HepG2 (cell line): Measurements from ENCODE around the gene TLE7. TPM values are rescaled to one million over a fixed set of nuclear protein-coding genes. Genes with fewer than 3 reads are reported as not detected.

ENCODE experiments used
- ATF7 ChIP-seq, 2 experiments: fragments of 450-650 bp in 1 of 2; sonication (generic) in 1 of 2; formaldehyde crosslinking in 1 of 2; IDR thresholded peaks; 2 replicates each; pipeline versions ENCODE4 v1.4.0 to v1.6.1; 2016 to 2020; ENCODE audit warnings: antibody characterized with exemption in 1 of 2, mild to moderate bottlenecking in 1 of 2, missing genetic modification reagents in 1 of 2
- DZIP1 ChIP-seq: sonication (generic); formaldehyde crosslinking; IDR thresholded peaks from 2 replicates; pipeline ENCODE4 v1.5.0; 2020; ENCODE audit warnings: mild to moderate bottlenecking, missing genetic modification reagents
- ETS1 ChIP-seq: sonication (generic); formaldehyde crosslinking; IDR thresholded peaks from 2 replicates; pipeline ENCODE4 v1.4.0; 2020; ENCODE audit warnings: missing genetic modification reagents
- FOXJ3 ChIP-seq: sonication (generic); formaldehyde crosslinking; IDR thresholded peaks from 2 replicates; pipeline ENCODE4 v1.4.0; 2020; ENCODE audit warnings: missing genetic modification reagents, mild to moderate bottlenecking, borderline replicate concordance
- IRF9 ChIP-seq: sonication (generic); formaldehyde crosslinking; IDR thresholded peaks from 2 replicates; pipeline ENCODE4 v1.8.0; 2022; ENCODE audit warnings: missing genetic modification reagents, mild to moderate bottlenecking, borderline replicate concordance
- NFAT5 ChIP-seq: sonication (generic); formaldehyde crosslinking; IDR thresholded peaks from 2 replicates; pipeline ENCODE4 v1.4.0; 2020; ENCODE audit warnings: missing genetic modification reagents
- NR2C2 ChIP-seq: sonication (generic); formaldehyde crosslinking; IDR thresholded peaks from 2 replicates; pipeline ENCODE4 v1.4.0; 2020; ENCODE audit warnings: missing genetic modification reagents, mild to moderate bottlenecking, moderate library complexity, borderline replicate concordance
- POGZ ChIP-seq: sonication (generic); formaldehyde crosslinking; IDR thresholded peaks from 2 replicates; pipeline ENCODE4 v1.4.0; 2020; ENCODE audit warnings: mild to moderate bottlenecking, missing genetic modification reagents
- SIX1 ChIP-seq: sonication (generic); formaldehyde crosslinking; IDR thresholded peaks from 2 replicates; pipeline ENCODE4 v1.4.0; 2020; ENCODE audit warnings: missing genetic modification reagents, borderline replicate concordance
- SMAD3 ChIP-seq: sonication (generic); formaldehyde crosslinking; IDR thresholded peaks from 2 replicates; pipeline ENCODE4 v1.4.0; 2020; ENCODE audit warnings: missing genetic modification reagents
- SRSF1 ChIP-seq: fragments of 200-400 bp; formaldehyde crosslinking; optimal IDR thresholded peaks from 2 replicates; pipeline ENCODE3; 2017; ENCODE audit warnings: mild to moderate bottlenecking, low read depth, low read length, moderate library complexity
- XBP1 ChIP-seq: sonication (generic); formaldehyde crosslinking; IDR thresholded peaks from 2 replicates; pipeline ENCODE4 v1.5.0; 2020; ENCODE audit warnings: missing genetic modification reagents
- ZC3H4 ChIP-seq: sonication (generic); formaldehyde crosslinking; IDR thresholded peaks from 2 replicates; pipeline ENCODE4 v1.4.0; 2020; ENCODE audit warnings: missing genetic modification reagents, borderline replicate concordance
- ZNF143 ChIP-seq: sonication (generic); formaldehyde crosslinking; IDR thresholded peaks from 2 replicates; pipeline ENCODE4 v1.4.0; 2020; ENCODE audit warnings: missing genetic modification reagents
- ZNF274 ChIP-seq: sonication (generic); formaldehyde crosslinking; IDR thresholded peaks from 2 replicates; pipeline ENCODE4 v1.5.1; 2020; ENCODE audit warnings: mild to moderate bottlenecking, missing genetic modification reagents
- ZNF350 ChIP-seq: sonication (generic); formaldehyde crosslinking; IDR thresholded peaks from 2 replicates; pipeline ENCODE4 v1.4.0; 2020; ENCODE audit warnings: mild to moderate bottlenecking, low read depth, missing genetic modification reagents, borderline replicate concordance
- ZNF510 ChIP-seq: sonication (generic); formaldehyde crosslinking; IDR thresholded peaks from 2 replicates; pipeline ENCODE4 v1.4.0; 2020; ENCODE audit warnings: low read depth, mild to moderate bottlenecking, missing genetic modification reagents
- ZNF660 ChIP-seq: sonication (generic); formaldehyde crosslinking; IDR thresholded peaks from 2 replicates; pipeline ENCODE4 v1.5.1; 2020; ENCODE audit warnings: mild to moderate bottlenecking, low read depth, missing genetic modification reagents, borderline replicate concordance
- ZNF737 ChIP-seq: sonication (generic); formaldehyde crosslinking; IDR thresholded peaks from 2 replicates; pipeline ENCODE4 v1.5.0; 2020; ENCODE audit warnings: missing genetic modification reagents, mild to moderate bottlenecking, borderline replicate concordance
- polyA plus RNA-seq, 8 experiments: library from polyadenylated mRNA; depleted of rRNA in 3 of 8; stranded (reverse) in 7 of 8; unstranded in 1 of 8; fragments of >200 nt; fragmentation: Illumina TruSeq in 4 of 8; extraction: Trizol in 4 of 8; gene quantifications; 2 replicates each; pipeline versions ENCODE4 v1.2.1 to v1.2.3, GENCODE V29; 2011 to 2016; ENCODE audit warnings: low read depth in 4 of 8, missing spikeins in 1 of 8, mixed read lengths in 1 of 8; ENCODE audit not compliant: insufficient read depth in 1 of 8
- total RNA-seq, 5 experiments: library from RNA; depleted of rRNA; stranded (reverse); fragments of >200 nt; fragmentation: Illumina TruSeq; extraction: Trizol; gene quantifications; 2 replicates each; pipeline ENCODE4 v1.2.3, GENCODE V29; 2016; ENCODE audit warnings: low read depth in 1 of 5

Gene TLE7
- total and polyA plus RNA-seq, 2 of the 13 experiments (the other 11 are each of a cell fraction or from before 2014, with no cell fraction given), result not detected

GRCh38 chr16:71440669-71441347, 1.0 kb downstream of the TLE7 start (continued):
- no peak for TF ChIP-seq ZNF660 (CRISPR knock-in tag)
- TF ChIP-seq ZC3H4 (CRISPR knock-in tag), result no peak
- no peak for TF ChIP-seq ATF7 (IDR thresholded peaks at IDR 0.05)
- no peak for TF ChIP-seq ATF7 (CRISPR knock-in tag; IDR thresholded peaks at IDR 0.05)
- no peak for TF ChIP-seq FOXJ3 (CRISPR knock-in tag)
- TF ChIP-seq ZNF350 (CRISPR knock-in tag), result peak; percentile 29; the same call in 1 of the 2 replicates
- TF ChIP-seq POGZ (CRISPR knock-in tag), result no peak
- no peak for TF ChIP-seq SRSF1
- TF ChIP-seq ZNF274 (CRISPR knock-in tag), result no peak
- TF ChIP-seq SIX1, result no peak
- no peak for TF ChIP-seq ZNF143 (CRISPR knock-in tag)
- no peak for TF ChIP-seq ZNF510
- no peak for TF ChIP-seq SMAD3 (CRISPR knock-in tag)
- TF ChIP-seq IRF9, result no peak
- no peak for TF ChIP-seq NFAT5
- TF ChIP-seq NR2C2 (CRISPR knock-in tag), result 0 out of 2 replicates have a peak, but pooled peaks have one; percentile 30
- no peak for TF ChIP-seq ZNF737
- no peak for TF ChIP-seq XBP1
- TF ChIP-seq DZIP1, result no peak
- TF ChIP-seq ETS1 (CRISPR knock-in tag), result no peak
